HL-60 (cell line): ENCODE results near the gene DUS2.

Experiments
- DNase-seq, 2 experiments: peaks; one replicate each; pipeline ENCODE4 v3.0.0-alpha.2; 2010 to 2020; ENCODE audit warnings: low read depth in 1 of 2, low spot score in 1 of 2
- H3K27ac ChIP-seq: fragments of 250-450 bp; sonication (Bioruptor Pico); replicated peaks from 2 replicates; pipeline ENCODE4 v1.5.1; 2020; ENCODE audit warnings: mild to moderate bottlenecking, moderate library complexity
- H3K27me3 ChIP-seq: fragments of 250-450 bp; sonication (Bioruptor Pico); 2 replicates; pipeline ENCODE4 v1.5.1; 2021; ENCODE audit warnings: mild to moderate bottlenecking, moderate library complexity; ENCODE audit not compliant: insufficient read depth, poor library complexity, severe bottlenecking
- H3K4me3 ChIP-seq: replicated peaks from 2 replicates; pipeline ENCODE4 v1.5.1; 2011; ENCODE audit warnings: mild to moderate bottlenecking, control low read depth, low read length; ENCODE audit not compliant: insufficient read depth
- CTCF ChIP-seq: IDR thresholded peaks from one replicate; pipeline ENCODE4 v1.5.1; 2011; ENCODE audit warnings: low read length, control low read depth, inconsistent platforms; ENCODE audit not compliant: insufficient read depth
- GABPA ChIP-seq: IDR thresholded peaks from 2 replicates; pipeline ENCODE4 v1.6.1; 2012; ENCODE audit warnings: low read depth
- POLR2AphosphoS5 ChIP-seq: IDR thresholded peaks from 2 replicates; pipeline ENCODE4 v1.6.1; 2012; ENCODE audit warnings: low read depth
- REST ChIP-seq: IDR thresholded peaks from 2 replicates; pipeline ENCODE4 v1.6.1; 2012; ENCODE audit warnings: low read depth; ENCODE audit not compliant: insufficient replicate concordance
- SPI1 ChIP-seq: IDR thresholded peaks from 2 replicates; pipeline ENCODE4 v1.6.1; 2012; ENCODE audit warnings: low read depth, mild to moderate bottlenecking, borderline replicate concordance

DUS2 gene

GRCh38 chr16:68065716-68066305 lies 42.7 kb downstream of the DUS2 start:
- DNase-seq: no peak
- Histone ChIP-seq H3K4me3 (no peak overlapping the region), H3K27me3 (no peaks in the 10 kb centered on the region), H3K27ac (peak overlapping the region; percentile 66; the same call in 1 of the 2 replicates)
- TF ChIP-seq POLR2AphosphoS5 (no peak), REST (no peak), GABPA (no peak), SPI1 (no peak), CTCF (no peak)

- H3K27me3 ChIP-seq: no peaks in the 10 kb centered on the region
- TF ChIP-seq CTCF (no peak), SPI1 (no peak), GABPA (no peak), POLR2AphosphoS5 (no peak), REST (no peak)
- no peak overlapping the region; the same call in 1 of the 2 replicates for H3K27ac ChIP-seq
- DNase-seq: no peak
- H3K4me3 ChIP-seq: no peak overlapping the region
These were observed 43.7 kb downstream of the DUS2 start for GRCh38 chr16:68066763-68067162.

- TF ChIP-seq POLR2AphosphoS5: no peak
- no peak for TF ChIP-seq SPI1
- no peak for DNase-seq
- H3K27ac ChIP-seq: no peak overlapping the region
- H3K4me3 ChIP-seq: no peak overlapping the region
- no peaks in the 10 kb centered on the region for H3K27me3 ChIP-seq
These were observed 45.8 kb downstream of the DUS2 start for GRCh38 chr16:68068926-68069325.

- H3K27me3 ChIP-seq: no peaks in the 10 kb centered on the region
- no peak overlapping the region; the same call in 1 of the 2 replicates for H3K27ac ChIP-seq
- DNase-seq: no peak
- TF ChIP-seq SPI1 (no peak), GABPA (no peak), CTCF (no peak), POLR2AphosphoS5 (no peak), REST (no peak)
- H3K4me3 ChIP-seq: no peak overlapping the region
These were observed 46.6 kb downstream of the DUS2 start for GRCh38 chr16:68069511-68070248.
